Measurements from ENCODE around the gene CCDC18.

GRCh38 chr1:93196591-93196990, 16.1 kb downstream of the CCDC18 start:
- TF ChIP-seq CTCF (IDR thresholded peaks at IDR 0.05) (no peak), EP300 (IDR thresholded peaks at IDR 0.05) (no peak), POLR2A (IDR thresholded peaks at IDR 0.05) (no peak), POLR2AphosphoS5 (IDR thresholded peaks at IDR 0.05) (no peak)
